NCI-H446 treated with DMSO at 0.1 percent for 48 hours (cell line): Measurements from ENCODE around the gene IRX4.

Experiments
- DNase-seq: peaks from one replicate; lab custom pipeline; 2025; lab: John Stamatoyannopoulos, UW

Gene IRX4

GRCh38 chr5:1913578-1913977 is 30.9 kb upstream of the IRX4 start:
- DNase-seq = no peak

DNA sequence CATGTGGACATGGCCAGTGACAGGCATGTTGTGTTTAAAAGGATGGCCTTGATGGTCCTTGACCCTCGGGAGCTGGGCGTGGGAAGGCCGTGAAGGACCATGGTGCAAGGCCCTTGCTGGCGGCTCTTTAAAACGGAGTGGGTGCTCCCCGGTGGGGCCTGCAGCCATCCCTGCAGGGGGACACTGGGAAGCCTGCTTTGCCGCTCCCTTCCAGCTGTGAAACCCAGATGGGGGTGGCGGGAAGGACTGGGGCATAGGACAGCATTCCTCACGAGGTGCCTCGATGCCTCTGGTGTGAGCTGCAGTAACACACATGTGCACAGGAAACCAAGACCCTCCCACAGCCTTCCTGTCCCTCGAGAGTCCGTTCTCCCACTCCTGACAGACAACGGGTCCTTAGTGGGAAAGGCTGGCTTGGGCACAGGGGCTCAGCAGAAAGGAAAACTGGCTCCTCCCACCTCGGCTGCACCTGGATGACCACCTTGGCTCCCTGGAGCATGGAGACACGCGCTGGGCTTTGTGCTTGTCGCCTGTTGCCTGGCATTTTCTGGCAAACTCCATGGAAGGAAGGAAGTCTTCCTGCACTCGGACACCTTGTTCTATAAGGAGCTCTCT is 30.3 kb upstream of the IRX4 start:
- DNase-seq = no peak

- DNase-seq = no peak
These were observed 29.1 kb upstream of the IRX4 start for GRCh38 chr5:1911773-1912235.

DNA sequence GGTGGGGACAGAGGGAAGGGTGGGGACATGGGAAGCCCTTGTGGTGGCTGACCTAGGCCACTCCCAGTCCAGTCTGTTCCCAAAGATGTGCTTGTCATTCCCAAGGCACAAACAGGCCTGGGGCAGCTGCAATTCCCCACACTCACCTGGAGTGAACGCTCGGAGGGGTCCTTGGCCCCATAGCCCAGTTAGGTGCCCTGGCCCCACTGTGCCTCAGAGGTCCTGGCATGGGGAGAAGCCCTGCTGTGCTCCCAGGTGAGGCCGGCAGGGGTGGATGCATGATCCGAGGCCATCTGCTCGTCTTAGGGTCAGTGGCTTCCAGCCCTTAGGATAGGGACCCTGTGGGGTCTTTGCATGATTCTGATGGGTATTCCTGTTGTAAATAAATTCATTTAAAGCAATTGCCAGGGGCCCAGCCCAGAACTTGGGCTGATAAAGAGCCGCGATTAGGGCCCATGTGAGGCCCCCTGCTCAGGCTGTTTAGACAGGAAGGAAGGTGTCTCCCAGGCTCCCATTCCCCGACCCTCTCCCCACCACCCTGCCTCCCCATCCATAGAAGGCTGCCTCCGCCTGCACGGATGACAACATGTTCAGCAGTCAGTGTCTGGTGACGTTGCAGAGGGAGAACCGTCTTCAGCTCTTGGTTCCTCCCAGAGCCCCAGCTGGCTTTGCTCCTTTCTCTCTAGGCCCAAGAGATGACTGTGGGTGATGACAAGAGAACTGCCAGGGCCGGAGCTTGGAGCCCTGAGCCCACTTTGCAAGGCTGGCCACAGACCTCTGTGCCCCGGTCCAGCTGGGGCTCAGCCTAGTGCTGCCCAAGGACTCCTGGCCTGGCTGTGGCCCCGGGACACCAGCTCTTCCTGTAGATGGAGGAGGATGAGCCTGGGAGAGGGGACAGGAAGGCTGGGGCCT is 28.4 kb upstream of the IRX4 start:
- DNase-seq = no peak

DNA sequence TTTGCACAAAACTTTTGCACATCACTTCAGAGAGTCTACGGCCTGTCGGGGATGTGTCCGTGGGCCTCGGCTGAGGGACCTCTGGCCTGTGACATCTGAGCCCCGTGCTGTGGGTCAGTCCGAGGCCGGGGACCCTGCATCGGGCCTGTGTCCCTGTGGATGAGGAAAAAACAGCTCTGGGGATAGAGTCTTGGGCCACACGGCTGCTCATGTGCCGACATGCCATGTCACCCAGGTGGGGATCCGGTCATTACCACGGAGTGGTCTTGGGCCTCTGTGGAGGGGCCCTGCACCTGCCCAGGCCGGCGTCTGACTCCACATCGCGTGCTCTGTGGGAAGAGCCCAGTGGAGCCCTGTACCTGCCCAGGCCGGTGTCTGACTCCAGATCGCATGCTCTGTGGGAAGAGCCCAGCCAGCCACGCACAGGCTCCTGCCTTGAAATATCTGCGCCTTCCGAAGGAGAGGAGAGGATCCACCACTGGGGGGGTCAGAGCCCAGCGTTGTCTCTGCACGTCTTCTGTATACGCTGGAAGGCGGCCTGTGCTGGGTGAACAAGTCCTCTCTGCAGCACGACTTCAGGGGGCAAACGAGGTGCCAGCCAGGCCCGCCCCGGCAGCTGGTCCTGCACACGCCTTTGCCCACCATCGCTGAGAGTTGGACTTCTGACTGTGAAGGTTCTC is 27.5 kb upstream of the IRX4 start:
- no peak for DNase-seq

GRCh38 chr5:1909346-1909985 is 26.7 kb upstream of the IRX4 start:
- DNase-seq = no peak

- DNase-seq = no peak
These were observed 26.2 kb upstream of the IRX4 start for GRCh38 chr5:1908931-1909330.

- no peak for DNase-seq
These were observed 24.9 kb upstream of the IRX4 start for GRCh38 chr5:1907616-1908015.

DNA sequence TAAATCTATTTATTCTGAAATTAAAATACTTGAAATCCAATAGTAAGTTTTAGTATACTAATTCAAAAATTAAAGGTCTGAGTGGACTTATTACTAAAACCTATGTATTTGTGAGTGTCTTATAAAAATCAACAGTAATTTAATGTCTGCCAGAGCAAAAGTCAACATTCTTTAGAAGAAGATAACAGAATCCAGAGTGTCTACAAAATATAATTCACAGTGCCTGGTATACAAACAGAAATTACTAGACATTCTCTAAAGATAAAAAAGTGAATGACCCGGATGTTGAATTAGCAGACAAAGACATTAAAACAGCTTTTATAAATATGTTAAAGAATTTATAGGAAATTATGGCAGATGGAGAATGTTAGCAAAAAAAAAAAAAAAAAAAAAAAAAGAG is 22.4 kb upstream of the IRX4 start:
- no peak for DNase-seq

DNA sequence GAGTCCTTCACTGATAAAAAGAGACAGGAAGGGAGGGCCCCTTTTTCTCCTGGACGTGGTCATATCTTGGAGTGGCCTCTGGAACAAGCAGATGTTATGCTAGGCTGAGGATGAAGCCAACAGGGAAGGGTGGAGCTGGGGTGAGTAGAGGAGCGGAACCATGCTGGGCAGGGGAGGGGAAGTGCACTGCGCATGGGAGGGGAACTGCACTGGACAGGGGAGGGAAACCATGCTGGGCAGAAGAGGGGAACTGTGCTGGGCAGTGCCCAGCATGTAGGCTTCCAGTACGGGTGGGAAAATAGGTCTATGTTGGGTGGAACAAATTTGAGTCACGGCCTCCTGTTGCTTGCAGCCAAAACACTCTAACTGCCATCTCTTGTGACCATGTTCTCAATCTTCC is 19.3 kb upstream of the IRX4 start:
- DNase-seq = no peak

DNA sequence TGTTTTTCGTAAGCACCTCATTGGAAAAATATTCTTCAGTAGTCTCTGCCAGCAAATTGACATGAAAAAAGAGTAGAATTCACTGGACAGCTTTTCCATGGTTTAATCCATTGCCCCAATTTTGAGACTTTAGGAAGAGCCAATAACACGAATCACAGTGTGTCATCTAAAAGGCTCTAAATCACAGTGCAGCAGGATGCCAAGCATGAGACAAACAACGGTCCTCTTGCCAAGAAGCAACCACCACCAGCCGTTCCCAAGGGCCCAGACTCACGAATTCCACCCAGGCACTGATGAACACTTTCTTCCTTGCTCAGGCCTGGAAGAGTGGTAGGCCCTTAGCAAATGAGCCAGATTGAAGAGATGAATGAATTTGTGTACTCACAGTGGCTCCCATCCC is 18.3 kb upstream of the IRX4 start:
- DNase-seq = no peak

DNA sequence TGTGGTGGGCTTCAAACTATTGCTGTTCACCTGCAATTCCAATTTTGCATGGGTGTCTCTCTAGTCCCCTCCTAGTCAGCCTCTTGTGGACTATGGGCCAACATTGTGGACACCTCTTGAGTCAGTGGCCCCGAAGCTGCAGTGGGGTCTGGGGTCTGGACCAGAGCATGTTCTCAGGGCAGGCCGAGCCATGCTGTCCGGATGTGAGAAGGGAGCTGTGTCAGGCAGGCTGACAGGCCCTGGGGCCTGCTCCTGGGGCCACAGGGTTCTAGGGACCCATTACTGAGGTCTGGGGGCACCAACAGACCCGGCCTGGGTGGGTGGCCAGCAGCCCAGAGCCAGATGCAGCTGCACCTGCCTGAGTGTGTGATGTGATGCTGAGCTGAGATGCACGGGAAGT is 16.5 kb upstream of the IRX4 start:
- no peak for DNase-seq

- DNase-seq = no peak
These were observed 15.2 kb upstream of the IRX4 start for GRCh38 chr5:1897816-1898450.

DNA sequence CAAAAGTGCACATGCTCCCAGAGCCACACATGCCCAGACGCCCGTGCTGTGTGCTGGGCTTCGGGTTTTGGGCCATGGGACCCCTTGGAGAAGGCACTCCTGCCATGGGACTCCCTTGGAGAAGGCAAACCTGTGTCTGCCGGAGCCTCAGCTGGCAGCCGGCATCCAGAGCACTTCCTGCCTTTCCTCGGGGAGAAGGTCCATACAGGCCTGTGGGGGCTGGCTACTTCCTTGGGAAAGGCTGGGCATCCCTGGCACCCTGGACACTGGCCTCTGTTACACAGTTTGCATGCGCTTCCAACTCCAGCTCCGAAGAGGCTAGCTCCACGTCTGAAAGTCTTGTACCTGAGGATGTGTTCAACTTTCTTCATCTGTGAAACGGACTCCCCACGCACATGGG is 14.7 kb upstream of the IRX4 start:
- no peak for DNase-seq

GRCh38 chr5:1896602-1897376 is 14.1 kb upstream of the IRX4 start:
- DNase-seq = no peak

- no peak for DNase-seq
These were observed 13.2 kb upstream of the IRX4 start for GRCh38 chr5:1895739-1896420.

GRCh38 chr5:1894243-1894642 is 11.5 kb upstream of the IRX4 start:
- DNase-seq = no peak

- DNase-seq = no peak
These were observed 11.0 kb upstream of the IRX4 start for GRCh38 chr5:1893754-1894153.

DNA sequence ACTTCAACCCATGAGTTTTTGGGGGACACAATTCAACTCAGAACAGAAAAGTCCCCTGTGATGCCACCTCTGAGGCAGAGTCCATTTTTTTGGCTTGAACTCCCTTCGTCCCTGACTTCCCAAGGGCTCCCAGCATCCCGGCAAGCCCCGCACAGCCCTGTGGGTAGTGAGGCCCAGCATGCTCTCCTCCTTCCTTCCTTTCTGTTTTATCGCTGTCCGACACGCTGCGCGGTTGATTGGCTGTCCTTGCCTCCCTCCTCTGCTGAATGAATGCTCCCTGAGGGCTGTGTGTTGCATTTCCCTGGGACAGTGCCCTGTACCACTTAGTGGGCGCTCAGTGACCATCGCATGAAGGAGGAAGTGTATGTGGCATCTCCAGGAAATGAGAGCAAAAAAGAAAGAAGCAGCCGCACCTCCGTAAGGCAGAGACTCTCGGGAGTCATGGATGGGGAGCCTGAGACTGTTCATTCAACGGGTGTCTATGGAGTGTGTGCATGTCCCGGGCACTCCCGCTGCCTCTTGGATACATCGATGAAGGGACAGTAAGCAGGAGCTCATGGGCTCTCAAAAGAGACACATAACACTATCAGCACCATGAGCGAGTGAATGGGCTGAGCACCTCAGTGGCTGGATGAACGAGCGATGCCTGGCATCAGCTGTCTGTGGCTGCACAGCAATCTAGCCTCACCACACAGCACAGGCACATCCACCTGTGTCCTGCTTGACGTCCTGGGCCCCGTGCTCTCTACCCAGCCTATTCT is 10.1 kb upstream of the IRX4 start:
- no peak for DNase-seq

- no peak for DNase-seq
These were observed 9.5 kb upstream of the IRX4 start for GRCh38 chr5:1892211-1892610.
